Fibroblast of the aortic adventitia (primary cell): ENCODE results near the gene ELOA. TPM values are rescaled to one million over a fixed set of nuclear protein-coding genes. Genes with fewer than 3 reads are reported as not detected.
"Not testable (repeated sequence)": the region's sequence is repeated elsewhere in the genome, so short reads cannot be mapped to it uniquely, and the experiment has no call there.

Source experiments
- DNase-seq: peaks from one replicate; pipeline ENCODE4 v3.0.0-alpha.2; 2010; ENCODE audit warnings: low read depth
- H3K4me3 ChIP-seq: 2 replicates; pipeline ENCODE4 v1.5.1; 2011; ENCODE audit warnings: low read depth, mild to moderate bottlenecking, control low read depth, low read length, moderate library complexity
- total RNA-seq: library from RNA; depleted of rRNA; stranded (reverse); fragments of >200 nt; gene quantifications from 2 replicates; pipeline ENCODE4 v1.2.3, GENCODE V29; 2012; ENCODE audit warnings: low replicate concordance
- TF ChIP-seq, protein P1 (sequence below): IDR thresholded peaks from 2 replicates; pipeline ENCODE4 v1.5.1; 2011; ENCODE audit warnings: mild to moderate bottlenecking, low read length, control low read depth, inconsistent platforms; ENCODE audit not compliant: insufficient read depth

ELOA gene
- total RNA-seq, 1 donor = 41.9 TPM

- peak; percentile 35 for DNase-seq
- TF ChIP-seq, protein P1, sequence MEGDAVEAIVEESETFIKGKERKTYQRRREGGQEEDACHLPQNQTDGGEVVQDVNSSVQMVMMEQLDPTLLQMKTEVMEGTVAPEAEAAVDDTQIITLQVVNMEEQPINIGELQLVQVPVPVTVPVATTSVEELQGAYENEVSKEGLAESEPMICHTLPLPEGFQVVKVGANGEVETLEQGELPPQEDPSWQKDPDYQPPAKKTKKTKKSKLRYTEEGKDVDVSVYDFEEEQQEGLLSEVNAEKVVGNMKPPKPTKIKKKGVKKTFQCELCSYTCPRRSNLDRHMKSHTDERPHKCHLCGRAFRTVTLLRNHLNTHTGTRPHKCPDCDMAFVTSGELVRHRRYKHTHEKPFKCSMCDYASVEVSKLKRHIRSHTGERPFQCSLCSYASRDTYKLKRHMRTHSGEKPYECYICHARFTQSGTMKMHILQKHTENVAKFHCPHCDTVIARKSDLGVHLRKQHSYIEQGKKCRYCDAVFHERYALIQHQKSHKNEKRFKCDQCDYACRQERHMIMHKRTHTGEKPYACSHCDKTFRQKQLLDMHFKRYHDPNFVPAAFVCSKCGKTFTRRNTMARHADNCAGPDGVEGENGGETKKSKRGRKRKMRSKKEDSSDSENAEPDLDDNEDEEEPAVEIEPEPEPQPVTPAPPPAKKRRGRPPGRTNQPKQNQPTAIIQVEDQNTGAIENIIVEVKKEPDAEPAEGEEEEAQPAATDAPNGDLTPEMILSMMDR = no peak
- peak overlapping the region; percentile 9 for H3K4me3 ChIP-seq
Observed at GRCh38 chr1:23793018-23793781, 49.9 kb downstream of the ELOA start.

DNA sequence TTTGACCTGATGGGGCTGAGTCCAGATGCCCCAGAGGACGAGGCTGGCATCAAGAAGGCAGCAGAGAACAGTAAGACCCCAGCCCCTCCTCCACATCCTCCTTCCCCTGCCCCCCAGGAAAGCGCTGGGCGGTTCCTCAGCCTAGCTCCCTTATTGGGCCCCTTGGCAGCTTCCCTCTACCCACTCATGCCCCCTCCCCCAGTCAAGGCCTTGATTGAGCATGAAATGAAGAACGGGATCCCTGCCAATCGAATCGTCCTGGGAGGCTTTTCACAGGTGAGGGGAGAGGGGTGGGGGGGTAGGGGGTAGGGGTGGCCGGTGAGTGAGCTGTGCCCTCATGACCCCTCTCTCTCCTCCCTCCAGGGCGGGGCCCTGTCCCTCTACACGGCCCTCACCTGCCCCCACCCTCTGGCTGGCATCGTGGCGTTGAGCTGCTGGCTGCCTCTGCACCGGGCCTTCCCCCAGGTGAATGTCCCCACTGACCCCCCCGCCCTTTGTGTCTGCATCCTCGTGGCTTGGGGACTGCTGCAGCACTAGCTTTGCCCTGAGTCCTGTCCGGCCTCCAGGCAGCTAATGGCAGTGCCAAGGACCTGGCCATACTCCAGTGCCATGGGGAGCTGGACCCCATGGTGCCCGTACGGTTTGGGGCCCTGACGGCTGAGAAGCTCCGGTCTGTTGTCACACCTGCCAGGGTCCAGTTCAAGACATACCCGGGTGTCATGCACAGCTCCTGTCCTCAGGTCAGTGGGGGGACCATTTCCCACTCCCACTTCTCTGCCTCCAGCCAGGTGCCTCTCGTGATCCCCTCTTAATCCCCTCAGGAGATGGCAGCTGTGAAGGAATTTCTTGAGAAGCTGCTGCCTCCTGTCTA lies 50.8 kb downstream of the ELOA start:
- no peak for DNase-seq
- TF ChIP-seq, protein P1 = no peak
- H3K4me3 ChIP-seq = no peak overlapping the region

- H3K4me3 ChIP-seq, DNase-seq: not testable (repeated sequence)
Observed at GRCh38 chr1:23794732-23795182, 51.5 kb downstream of the ELOA start.

DNA sequence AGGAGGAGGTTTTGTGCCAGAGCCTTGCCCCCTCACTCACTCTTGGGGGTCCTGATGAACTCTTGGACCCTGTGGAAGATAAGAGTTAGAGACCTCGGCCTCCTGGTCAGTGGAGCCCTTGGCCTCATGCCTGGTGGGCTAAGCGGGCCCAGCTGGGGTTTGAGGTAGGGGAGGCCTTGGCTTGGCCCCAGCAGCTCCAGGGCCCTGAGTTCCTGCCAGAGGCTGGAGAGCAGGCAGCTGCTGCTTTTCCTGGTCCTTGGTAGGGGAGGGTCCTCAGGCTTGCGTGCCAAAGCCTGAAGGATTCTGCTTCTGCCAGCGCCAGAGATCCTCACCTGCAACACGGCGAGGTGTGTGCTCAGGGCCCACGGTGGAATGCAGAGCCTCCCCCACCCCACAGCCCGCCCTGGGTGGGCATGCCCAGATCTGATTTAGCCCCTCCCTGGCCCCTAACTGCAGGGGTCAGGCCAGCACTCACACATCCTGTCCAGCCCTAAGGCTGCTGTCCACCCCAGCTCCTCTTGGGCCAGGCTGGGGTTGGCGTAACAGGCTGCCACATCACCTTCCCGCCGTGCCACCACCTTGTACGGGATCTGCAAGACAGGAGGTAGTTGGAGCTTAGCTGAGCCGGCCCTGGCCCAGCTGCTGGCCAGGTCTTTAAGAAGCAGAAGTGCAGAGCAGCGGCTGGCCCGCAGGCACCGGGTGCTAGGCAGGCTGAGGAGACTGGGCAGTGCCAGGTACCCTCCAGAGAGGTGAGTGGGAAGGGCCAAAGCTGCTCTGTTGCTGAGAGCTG lies 52.6 kb downstream of the ELOA start:
- TF ChIP-seq, protein P1 = no peak
- no peak for DNase-seq
- no peak overlapping the region for H3K4me3 ChIP-seq

- TF ChIP-seq, protein P1 = no peak
- no peak for DNase-seq
- H3K4me3 ChIP-seq = no peak overlapping the region
Observed at GRCh38 chr1:23796466-23797271, 53.4 kb downstream of the ELOA start.

DNA sequence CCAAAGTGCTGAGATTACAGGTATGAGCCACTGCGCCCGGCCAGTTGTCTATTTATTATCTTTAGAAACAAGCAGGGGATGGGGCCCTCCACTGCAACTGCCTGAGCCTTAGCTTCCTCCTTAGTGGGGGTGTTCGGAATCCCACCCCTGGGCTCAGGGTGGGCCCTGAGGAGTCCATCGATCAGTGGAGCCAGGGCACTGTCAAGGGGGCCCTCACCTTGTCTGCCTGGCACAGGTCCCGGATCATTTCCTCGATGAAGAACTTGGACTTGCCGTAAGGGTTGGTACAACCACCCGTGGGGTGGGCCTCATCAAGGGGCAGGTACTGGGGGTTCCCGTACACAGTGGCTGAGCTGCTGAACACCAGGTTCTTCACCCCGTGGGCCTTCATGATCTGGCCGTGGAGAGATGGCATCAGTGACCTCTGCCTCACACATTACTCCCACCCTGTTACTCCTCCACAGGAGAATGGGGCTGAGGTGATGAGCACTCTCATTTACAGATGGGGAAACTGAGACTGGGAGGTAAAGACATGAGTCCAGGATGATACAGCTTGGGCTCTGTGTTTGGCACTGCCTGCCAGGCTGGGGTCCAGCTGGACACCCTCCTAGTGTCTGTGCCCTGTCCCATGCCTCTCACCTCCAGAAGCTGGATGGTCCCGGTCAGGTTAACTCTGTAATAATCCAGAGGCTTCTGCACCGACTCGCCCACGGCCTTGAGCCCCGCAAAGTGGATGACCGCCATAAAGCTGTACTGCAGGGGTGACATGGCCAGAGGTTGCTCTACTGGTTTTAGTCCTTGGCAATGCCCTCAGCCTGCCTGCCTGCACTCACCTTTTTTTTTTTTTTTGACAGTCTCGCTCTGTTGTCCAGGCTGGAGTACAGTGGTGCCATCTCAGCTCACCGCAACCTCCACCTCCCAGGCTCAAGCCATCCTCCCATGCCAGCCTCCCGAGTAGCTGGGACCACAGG lies 54.5 kb downstream of the ELOA start:
- no peak overlapping the region for H3K4me3 ChIP-seq
- TF ChIP-seq, protein P1 = no peak

More for the DNA sequence above, 54.5 kb downstream of the ELOA start:
- no peak for DNase-seq
